B cell (primary cell): ENCODE measurements around the gene TUBA4A. TPM values are rescaled to one million over a fixed set of nuclear protein-coding genes. Genes with fewer than 3 reads are reported as not detected.
A peak's percentile ranks its signal among the peaks of the same experiment; 100 is the strongest.

Source experiments
- ATAC-seq: fragments of 200-7000 bp; cut with Tn5 transposase; one replicate; pipeline ENCODE4 v1.10.0; 2021; ENCODE audit warnings: low read depth, mild to moderate bottlenecking, moderate number of reproducible peaks, moderate library complexity
- CTCF ChIA-PET: fragments of 350-600 bp; sonication (Branson Sonifier 250); formaldehyde crosslinking; loops from one replicate; lab custom pipeline; 2021; ENCODE audit warnings: antibody characterized with exemption, inconsistent platforms; lab: Charles Lee
- POLR2A ChIA-PET: fragments of 350-600 bp; sonication (Branson Sonifier 250); formaldehyde crosslinking; loops from one replicate; lab custom pipeline; 2021; ENCODE audit warnings: antibody characterized with exemption; lab: Charles Lee
- DNase-seq: peaks from one replicate; pipeline ENCODE4 v3.0.0; 2013
- H2AFZ ChIP-seq: 2 replicates; pipeline ENCODE4 v1.6.1; 2012; ENCODE audit warnings: mild to moderate bottlenecking, low read depth, low read length; ENCODE audit not compliant: insufficient read depth, poor library complexity, severe bottlenecking
- H3K27ac ChIP-seq, 2 donors: 1 replicate in 1 of 2; 2 replicates in 1 of 2; pipeline ENCODE4 v1.5.1; 2012 to 2013; ENCODE audit warnings: low read length in 2 of 2, mild to moderate bottlenecking in 2 of 2, moderate library complexity in 1 of 2
- H3K27me3 ChIP-seq, 4 experiments: fragments of 200-600 bp in 1 of 4; sonication (generic) in 1 of 4; replicated peaks in 1 of 4; 1 replicate in 2 of 4; 2 replicates in 2 of 4; pipeline versions ENCODE4 v1.6.1 to v1.7.0; 2013 to 2016; ENCODE audit warnings: low read length in 3 of 4, mild to moderate bottlenecking in 2 of 4, mixed read lengths in 1 of 4, moderate library complexity in 1 of 4; ENCODE audit not compliant: insufficient read depth in 4 of 4, control insufficient read depth in 3 of 4; ENCODE audit errors: control extremely low read depth in 1 of 4
- H3K36me3 ChIP-seq, 2 experiments: replicated peaks in 1 of 2; 1 replicate in 1 of 2; 2 replicates in 1 of 2; pipeline versions ENCODE4 v1.6.1 to v1.7.1; 2013; ENCODE audit warnings: low read length in 1 of 2; ENCODE audit not compliant: insufficient read depth in 2 of 2, control insufficient read depth in 1 of 2; ENCODE audit errors: control extremely low read depth in 1 of 2, extremely low read depth in 1 of 2
- H3K4me1 ChIP-seq, 2 donors: fragments of 200-600 bp in 1 of 2; sonication (generic) in 1 of 2; 1 replicate in 1 of 2; 2 replicates in 1 of 2; pipeline versions ENCODE4 v1.5.1 to v1.6.1; 2013 to 2017; ENCODE audit warnings: low read length in 2 of 2; ENCODE audit not compliant: control insufficient read depth in 2 of 2, insufficient read depth in 2 of 2
- H3K4me2 ChIP-seq: replicated peaks from 2 replicates; pipeline ENCODE3; 2012; ENCODE audit warnings: mild to moderate bottlenecking, low read depth, low read length; ENCODE audit not compliant: poor library complexity, severe bottlenecking
- H3K4me3 ChIP-seq, 5 experiments: fragments of 200-600 bp in 1 of 5; sonication (generic) in 1 of 5; 1 replicate in 3 of 5; 2 replicates in 2 of 5; pipeline versions ENCODE4 v1.5.1 to v1.7.0; 2011 to 2016; ENCODE audit warnings: low read length in 4 of 5, mild to moderate bottlenecking in 4 of 5, low read depth in 2 of 5, control low read depth in 1 of 5, moderate library complexity in 1 of 5; ENCODE audit not compliant: insufficient read depth in 1 of 5; ENCODE audit errors: control extremely low read depth in 1 of 5, extremely low read depth in 1 of 5
- H3K79me2 ChIP-seq: fragments of 200-600 bp; sonication (generic); one replicate; pipeline ENCODE4 v1.6.0; 2016; ENCODE audit warnings: low read length; ENCODE audit not compliant: control insufficient read depth, insufficient read depth
- H3K9ac ChIP-seq: fragments of 200-600 bp; sonication (generic); 2 replicates; pipeline ENCODE4 v1.6.1; 2017; ENCODE audit warnings: mild to moderate bottlenecking, low read length, moderate library complexity
- H3K9me3 ChIP-seq, 3 donors: one replicate each; pipeline versions ENCODE4 v1.6.1 to v1.7.1; 2013; ENCODE audit warnings: low read length in 2 of 3; ENCODE audit not compliant: control insufficient read depth in 2 of 3, insufficient read depth in 1 of 3; ENCODE audit errors: control extremely low read depth in 1 of 3
- H4K20me1 ChIP-seq: 2 replicates; pipeline ENCODE4 v1.6.0; 2012; ENCODE audit warnings: mild to moderate bottlenecking, low read length; ENCODE audit not compliant: insufficient read depth, control insufficient read depth, poor library complexity, severe bottlenecking
- H3K27ac Mint-ChIP-seq: one replicate; pipeline ENCODE4 v1.8.0; 2021; ENCODE audit warnings: mixed read lengths
- H3K27me3 Mint-ChIP-seq: one replicate; pipeline ENCODE4 v1.8.0; 2021; ENCODE audit warnings: mixed read lengths
- H3K4me1 Mint-ChIP-seq: one replicate; pipeline ENCODE4 v1.8.0; 2021; ENCODE audit warnings: mixed read lengths
- H3K4me3 Mint-ChIP-seq: one replicate; pipeline ENCODE4 v1.8.0; 2021; ENCODE audit warnings: mixed read lengths
- H3K9me3 Mint-ChIP-seq: one replicate; pipeline ENCODE4 v1.8.0; 2022; ENCODE audit warnings: mixed read lengths; ENCODE audit not compliant: insufficient read depth
- CTCF ChIP-seq: fragments of 200-600 bp; IDR thresholded peaks from one replicate; pipeline ENCODE4 v1.8.0; 2022; ENCODE audit warnings: antibody characterized with exemption, mild to moderate bottlenecking
- EZH2 ChIP-seq: IDR thresholded peaks from 2 replicates; pipeline ENCODE4 v1.6.1; 2012; ENCODE audit warnings: borderline replicate concordance, low read depth, mild to moderate bottlenecking, moderate library complexity, low read length; ENCODE audit not compliant: insufficient read depth, poor library complexity, severe bottlenecking
- WGBS: methylation state at CpG from one replicate; pipeline ENCODE4 v1.1.5; 2013; ENCODE audit warnings: missing lambda C conversion rate; ENCODE audit not compliant: insufficient coverage; 5-methylcytosine and 5-hydroxymethylcytosine counted together
- intact Hi-C: fragments of 100-400 bp; cut with micrococcal nuclease; formaldehyde crosslinking; loops from one replicate; pipeline ENCODE4 v1.10.0; 2022
- polyA plus RNA-seq: library from polyadenylated mRNA; depleted of rRNA; stranded (reverse); fragments of >200 nt; gene quantifications from 2 replicates; pipeline ENCODE4 v1.2.3, GENCODE V29; 2012
- total RNA-seq, 2 donors: library from RNA; stranded (reverse); fragments of 120-200 nt in 1 of 2; gene quantifications; 1 replicate in 1 of 2; 2 replicates in 1 of 2; pipeline versions ENCODE4 v1.2.3 to v1.2.4, GENCODE V29; 2013 to 2022

Gene TUBA4A
- total and polyA plus RNA-seq, 2 donors (not counting 1 experiment from before 2014, with no cell fraction given) = 196 to 338 TPM

DNA sequence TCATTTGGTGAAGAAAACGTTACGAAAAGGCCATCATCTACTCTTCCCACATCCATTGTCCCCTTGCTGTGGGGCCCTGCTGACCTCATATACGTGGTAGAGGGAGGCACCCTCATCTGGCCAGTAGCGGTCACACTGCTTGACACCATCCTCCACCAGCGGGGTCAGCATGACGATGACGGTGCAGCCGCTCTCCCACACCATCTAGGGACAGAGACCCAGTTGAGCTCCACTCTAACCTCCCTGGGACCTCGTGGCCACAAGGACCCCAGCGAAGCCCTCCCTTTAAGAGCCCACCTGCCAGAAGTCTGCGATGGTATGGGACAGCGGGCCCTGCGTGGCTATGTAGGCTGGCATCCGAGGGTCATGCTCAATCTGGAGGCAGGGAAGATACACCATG is 42.4 kb upstream of the TUBA4A start:
- ChIA-PET POLR2A (interaction anchor here (1.7 to 3.7 kb wide), 3 partner anchors 16 to 136 kb away, joined by 3 to 42 read pairs (median 5); partner anchors contain the start of genes DNAJB2 and NHEJ1), CTCF (interaction anchor here (1.3 to 10.3 kb wide), 17 partner anchors 17 to 266 kb away, joined by 4 to 239 read pairs (median 22); partner anchors contain the start of genes ABCB6, ANKZF1, ATG9A and CNPPD1)
- intact Hi-C loops = loop anchor here (5.0 kb wide), 1 partner anchor 91 kb away; the partner anchor contains the start of gene DNPEP
- H3K27ac ChIP-seq = no peak overlapping the region
- H3K9me3 ChIP-seq = no peaks in the 10 kb centered on the region
- ATAC-seq (no peak), DNase-seq (peak; percentile 13)
- peaks cover 16% of the 10 kb centered on the region for H3K4me1 Mint-ChIP-seq
- H3K4me1 ChIP-seq = peaks cover 14 to 19% of the 10 kb centered on the region in 2 donors
- H4K20me1 ChIP-seq = no peaks in the 10 kb centered on the region
- H3K36me3 ChIP-seq = no peaks in the 10 kb centered on the region
- H3K9me3 Mint-ChIP-seq = no peaks in the 10 kb centered on the region
- TF ChIP-seq EZH2 = no peak
- no peak for TF ChIP-seq CTCF
- peaks cover 6% of the 10 kb centered on the region for H3K27me3 Mint-ChIP-seq
- H3K9ac ChIP-seq = no peak overlapping the region
- H3K27me3 ChIP-seq = peaks cover 0 to 10% (median 1%) of the 10 kb centered on the region in 4 experiments
- H3K79me2 ChIP-seq = no peaks in the 10 kb centered on the region
- peak overlapping the region; percentile 50 for H3K27ac Mint-ChIP-seq
- H2AFZ ChIP-seq = no peak overlapping the region
- no peak overlapping the region for H3K4me3 Mint-ChIP-seq
- no peak overlapping the region for H3K4me3 ChIP-seq
- 96% methylated on average over 12 of the region's 14 CpGs for WGBS
- no peak overlapping the region for H3K4me2 ChIP-seq
